ENCODE data around the gene RPS15. TPM values are rescaled to one million over a fixed set of nuclear protein-coding genes. Genes with fewer than 3 reads are reported as not detected.

The RPS15 gene
- total and polyA plus RNA-seq, 2 of the 13 experiments (the other 11 are each of a cell fraction or from before 2014, with no cell fraction given): 695 to 1,411 TPM

GRCh38 chr19:1455336-1456120, 17.3 kb downstream of the RPS15 start (continued):
- TF ChIP-seq ZNF609 (CRISPR knock-in tag; IDR thresholded peaks at IDR 0.05; ENCODE audit: borderline replicate concordance) (no peak), ZNF451 (CRISPR knock-in tag; IDR thresholded peaks at IDR 0.05) (no peak), ZNF337 (CRISPR knock-in tag; IDR thresholded peaks at IDR 0.05; ENCODE audit: borderline replicate concordance, low read depth) (no peak), CENPX (CRISPR knock-in tag; IDR thresholded peaks at IDR 0.05) (no peak), NFE2L1 (CRISPR knock-in tag; IDR thresholded peaks at IDR 0.05; ENCODE audit: borderline replicate concordance) (no peak), MAX (IDR thresholded peaks at IDR 0.05) (peak; percentile 54; the same call in 1 of the 2 replicates), ASH2L (IDR thresholded peaks at IDR 0.05; ENCODE audit: insufficient read length, low read depth, low read length) (peak; percentile 5), GMEB1 (CRISPR knock-in tag; IDR thresholded peaks at IDR 0.05; ENCODE audit: borderline replicate concordance) (peak; percentile 36; the same call in 1 of the 2 replicates)
